ENCODE results near the gene IRS2.

GRCh38 chr13:109821103-109821502 is 34.7 kb upstream of the IRS2 start:
- TF ChIP-seq EZH2 (IDR thresholded peaks at IDR 0.05; ENCODE audit: borderline replicate concordance, low read depth, low read length, severe bottlenecking) (no peak), CTCF (IDR thresholded peaks at IDR 0.05; ENCODE audit: extremely low read depth in 1 of 2, insufficient read depth in 1 of 2, low read depth in 1 of 2, low read length in 2 of 2) (no peak), MYC (IDR thresholded peaks at IDR 0.05; ENCODE audit: low read depth, low read length) (no peak), POLR2AphosphoS5 (IDR thresholded peaks at IDR 0.05; ENCODE audit: insufficient read depth, low read depth, low read length) (no peak), POLR2A (IDR thresholded peaks at IDR 0.05; ENCODE audit: low read depth, low read length) (no peak), GATA2 (IDR thresholded peaks at IDR 0.05; ENCODE audit: insufficient read depth, insufficient read length, low read depth, low read length) (no peak)
